HG02642 (cell line): ENCODE data around the gene LMF1.

ENCODE experiments used
- ATAC-seq: cut with Tn5 transposase; IDR thresholded peaks from one replicate; pipeline ENCODE4 v1.9.1; 2021; ENCODE audit warnings: mild to moderate bottlenecking; ENCODE audit not compliant: unreplicated experiment, poor library complexity

The LMF1 gene

GRCh38 chr16:932831-933330 lies 37.9 kb downstream of the LMF1 start:
- ATAC-seq, result no peak

GRCh38 chr16:931626-932500 lies 38.9 kb downstream of the LMF1 start:
- ATAC-seq, result no peak

GRCh38 chr16:931171-931570 lies 39.6 kb downstream of the LMF1 start:
- ATAC-seq, result no peak

GRCh38 chr16:930511-930910 lies 40.3 kb downstream of the LMF1 start:
- no peak for ATAC-seq

- no peak for ATAC-seq
Observed at GRCh38 chr16:930076-930475, 40.7 kb downstream of the LMF1 start.

GRCh38 chr16:929227-930073 lies 41.3 kb downstream of the LMF1 start:
- ATAC-seq, result no peak

GRCh38 chr16:928526-928925 lies 42.3 kb downstream of the LMF1 start:
- no peak for ATAC-seq

- no peak for ATAC-seq
Observed at GRCh38 chr16:927931-928330, 42.9 kb downstream of the LMF1 start.

GRCh38 chr16:927406-927805 lies 43.4 kb downstream of the LMF1 start:
- ATAC-seq, result no peak

GRCh38 chr16:926715-927114 lies 44.1 kb downstream of the LMF1 start:
- no peak for ATAC-seq

- ATAC-seq, result no peak
Observed at GRCh38 chr16:924806-925205, 46.0 kb downstream of the LMF1 start.

- ATAC-seq, result no peak
Observed at GRCh38 chr16:924063-924462, 46.7 kb downstream of the LMF1 start.

- ATAC-seq, result no peak
Observed at GRCh38 chr16:923184-923583, 47.6 kb downstream of the LMF1 start.

- no peak for ATAC-seq
Observed at GRCh38 chr16:922051-922450, 48.7 kb downstream of the LMF1 start.

- ATAC-seq, result no peak
Observed at GRCh38 chr16:921321-921905, 49.4 kb downstream of the LMF1 start.

- ATAC-seq, result no peak
Observed at GRCh38 chr16:920717-921116, 50.1 kb downstream of the LMF1 start.

GRCh38 chr16:920051-920681 lies 50.6 kb downstream of the LMF1 start:
- ATAC-seq, result no peak

GRCh38 chr16:919658-920050 lies 51.1 kb downstream of the LMF1 start:
- no peak for ATAC-seq

GRCh38 chr16:918741-919657 lies 51.8 kb downstream of the LMF1 start:
- no peak for ATAC-seq
